NCI-H2107 treated with DMSO at 0.1 percent for 48 hours (cell line): ENCODE results near the gene PADI6.

Experiments used
- DNase-seq: peaks from one replicate; lab custom pipeline; 2025; ENCODE audit not compliant: unreplicated experiment; lab: John Stamatoyannopoulos, UW

The PADI6 gene

DNA sequence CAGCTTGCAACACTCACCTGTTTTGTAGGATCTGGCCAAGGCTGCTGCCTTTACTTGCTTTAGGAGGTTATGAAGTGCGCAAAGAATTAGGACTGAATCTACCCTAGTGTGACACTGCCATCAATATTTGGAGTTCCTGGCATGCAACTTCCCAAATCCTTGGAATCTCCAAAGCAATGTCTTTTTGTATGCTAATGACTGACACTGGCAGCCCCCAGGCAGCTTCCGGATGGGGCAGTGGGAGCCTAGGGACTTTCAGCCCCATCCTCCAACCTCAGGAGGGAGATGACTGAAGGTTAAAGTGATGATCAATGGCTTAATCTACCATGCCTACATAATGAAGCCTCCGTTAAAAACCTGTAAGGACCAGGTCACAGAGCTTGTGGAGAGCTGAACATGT is 62.0 kb downstream of the PADI6 start:
- no peak for DNase-seq

- no peak for DNase-seq
Measured at GRCh38 chr1:17434601-17435000, 62.6 kb downstream of the PADI6 start.

DNA sequence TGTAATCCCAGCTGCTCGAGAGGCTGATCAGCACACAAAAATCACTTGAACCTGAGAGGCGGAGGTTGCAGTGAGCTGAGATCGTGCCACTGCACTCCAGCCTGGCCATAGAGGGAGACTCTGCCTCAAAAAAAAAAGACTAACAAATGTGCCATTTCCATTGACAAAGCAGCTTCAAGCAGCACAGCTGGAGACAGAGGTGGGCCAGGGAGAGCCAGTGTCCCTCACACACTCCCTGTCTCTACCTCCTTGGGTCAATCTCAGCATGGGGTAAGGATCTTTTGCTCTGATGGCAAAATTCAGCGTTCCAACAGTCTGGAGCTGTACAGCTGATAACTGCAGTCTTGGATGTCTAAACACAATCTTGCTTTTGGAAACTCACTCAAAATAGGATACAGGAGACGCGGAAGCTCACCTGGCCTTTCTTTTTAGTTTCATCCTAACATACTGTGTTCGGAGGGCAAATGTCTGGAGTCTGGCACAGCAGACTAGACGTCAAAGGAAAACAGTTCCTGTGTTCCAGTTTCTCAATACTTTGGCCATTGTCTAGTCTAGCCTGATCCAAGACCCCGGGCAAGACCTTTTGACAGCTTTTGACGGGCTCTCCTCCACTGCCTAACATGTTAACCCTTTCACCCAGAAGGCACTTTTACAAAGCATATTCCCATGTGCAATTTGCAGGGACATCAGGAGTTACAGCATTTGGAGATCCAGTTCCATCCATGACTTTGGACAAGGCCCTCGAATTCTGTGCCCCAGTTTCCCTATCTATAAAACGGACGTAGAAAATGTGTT is 64.6 kb downstream of the PADI6 start:
- no peak for DNase-seq

DNA sequence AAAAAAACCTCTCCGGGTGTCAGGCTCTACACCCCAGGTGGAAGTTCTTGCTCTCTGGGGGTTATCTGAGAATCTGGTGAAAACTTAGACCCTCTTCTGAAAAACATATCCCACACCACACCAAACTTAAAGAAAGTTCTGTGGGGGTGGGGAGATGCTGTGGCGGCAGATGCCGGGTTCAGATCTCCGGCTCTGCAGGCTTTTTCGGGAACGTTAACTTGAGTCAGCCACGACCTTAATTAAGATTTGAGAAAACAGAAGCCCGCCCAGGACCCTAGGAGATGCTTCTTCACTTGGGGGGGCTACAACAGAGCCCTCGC is 65.2 kb downstream of the PADI6 start:
- no peak for DNase-seq

GRCh38 chr1:17437580-17438317 is 65.8 kb downstream of the PADI6 start:
- no peak for DNase-seq

DNA sequence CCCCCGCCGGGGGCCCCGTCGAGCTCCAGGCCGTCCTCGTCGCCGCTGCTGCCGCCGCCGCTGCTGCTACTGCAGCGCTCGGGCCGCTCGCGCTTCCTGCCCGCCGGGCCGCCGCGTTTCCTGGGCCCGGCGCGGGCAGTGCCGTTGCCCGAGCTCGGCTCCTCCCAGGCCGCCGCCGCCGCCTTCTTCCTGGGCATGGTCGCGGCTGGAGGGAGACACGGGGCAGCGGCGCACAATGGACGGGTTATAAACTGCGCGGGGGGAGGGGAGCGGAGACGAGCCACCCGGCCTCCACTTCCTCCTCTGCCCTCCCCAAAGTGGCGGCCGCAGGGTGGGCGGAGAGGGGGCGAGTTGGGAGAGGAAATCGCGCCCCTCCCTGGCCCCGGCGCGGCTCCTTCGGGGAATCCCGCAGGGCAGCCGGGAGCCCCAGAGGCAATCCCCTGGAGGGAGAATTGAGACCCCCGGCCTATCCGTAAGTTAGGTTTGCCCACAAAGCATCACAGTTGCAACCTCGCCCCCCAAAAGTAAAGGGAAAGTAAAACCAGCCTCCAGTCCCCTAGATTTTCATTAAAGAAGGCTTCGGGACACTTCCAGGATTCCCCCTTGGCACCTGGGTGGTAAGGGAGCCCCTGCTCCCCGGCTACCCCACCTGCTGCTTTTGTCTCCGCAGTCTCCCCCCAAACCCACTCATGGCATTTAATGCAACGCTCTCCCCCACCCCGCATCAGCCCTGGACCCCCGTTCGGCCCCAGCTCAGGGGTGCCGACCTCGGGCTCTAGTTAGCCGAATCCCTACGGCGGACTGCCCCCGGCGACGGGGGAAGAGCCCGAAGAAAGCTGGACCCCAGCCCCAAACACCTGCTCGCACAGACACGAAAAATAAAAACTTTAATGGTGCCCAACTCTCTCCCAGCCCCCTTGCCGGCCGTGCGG is 66.6 kb downstream of the PADI6 start:
- no peak for DNase-seq

- peak; percentile 63 for DNase-seq
Measured at GRCh38 chr1:17439250-17440073, 67.5 kb downstream of the PADI6 start, which contains the start of gene RCC2. Gene RCC2 (minus strand): TSS chr1:17439677. CDS start chr1:17438514, 1,163 bp downstream.

GRCh38 chr1:17440074-17440826 is 68.3 kb downstream of the PADI6 start:
- DNase-seq, result no peak

DNA sequence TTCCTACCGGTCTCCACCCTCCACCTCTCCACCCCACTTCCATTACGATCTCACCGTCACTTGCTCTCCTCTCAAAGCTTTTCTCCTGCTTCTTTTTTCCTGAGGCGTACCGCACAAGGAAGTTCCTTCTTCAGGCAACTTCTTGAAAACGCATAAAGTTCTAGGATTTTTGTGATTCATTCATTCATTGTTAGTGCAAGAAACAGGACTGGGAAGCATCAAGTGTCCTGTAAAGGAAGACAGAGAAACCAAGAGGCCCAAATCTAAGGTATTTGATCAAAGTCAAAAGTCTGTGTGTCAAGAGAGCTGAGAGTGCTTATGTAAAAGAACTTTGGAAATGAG is 68.8 kb downstream of the PADI6 start:
- no peak for DNase-seq

GRCh38 chr1:17441265-17441992 is 69.4 kb downstream of the PADI6 start:
- DNase-seq, result peak; percentile 82

GRCh38 chr1:17441993-17442357 is 70.0 kb downstream of the PADI6 start:
- DNase-seq, result no peak

DNA sequence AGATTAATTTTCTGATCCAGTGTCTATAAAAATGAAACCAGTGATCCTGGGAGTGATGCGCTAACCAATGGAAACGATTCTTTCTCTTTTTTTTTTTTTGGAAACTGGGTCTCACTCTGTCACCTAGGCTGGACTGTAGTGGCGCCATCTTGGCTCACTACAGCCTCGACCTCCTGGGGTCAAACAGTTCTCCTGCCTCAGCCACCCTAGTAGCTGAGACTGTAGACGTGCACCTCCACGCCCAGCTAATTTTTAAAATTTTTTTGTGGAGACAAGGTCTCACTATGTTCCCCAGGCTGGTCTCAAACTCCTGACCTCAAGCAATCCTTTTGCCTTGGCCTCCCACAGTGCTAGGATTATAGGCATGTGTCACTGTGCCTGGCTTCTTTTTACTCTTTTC is 70.8 kb downstream of the PADI6 start:
- DNase-seq, result no peak

DNA sequence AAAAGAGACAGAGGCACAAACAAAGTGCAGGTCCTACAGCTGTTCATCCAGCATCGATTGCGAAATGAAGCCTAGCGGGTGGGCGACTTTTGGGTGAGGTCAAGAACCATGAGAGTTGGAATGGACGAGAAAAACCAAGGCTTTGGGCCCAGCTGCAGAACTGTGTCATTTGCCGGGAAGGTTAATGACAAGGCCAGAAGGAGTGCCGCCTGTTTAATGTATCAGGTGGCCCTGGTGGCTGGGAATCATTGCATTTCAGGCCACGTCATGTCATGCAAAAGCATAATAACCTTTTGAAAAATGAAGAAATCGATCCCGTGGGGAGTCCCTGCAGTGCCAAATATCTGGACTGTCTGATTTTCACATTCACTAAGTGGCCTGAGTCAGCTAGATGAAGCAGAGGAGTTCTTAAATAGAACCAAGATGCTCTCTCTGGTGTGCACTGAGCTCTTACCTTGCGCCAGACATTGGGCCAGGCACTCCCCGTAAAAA is 75.6 kb downstream of the PADI6 start:
- DNase-seq, result no peak
